HepG2 (cell line): ENCODE measurements around the gene GNB1. TPM values are rescaled to one million over a fixed set of nuclear protein-coding genes. Genes with fewer than 3 reads are reported as not detected.

Experiments
- CBFB ChIP-seq: sonication (generic); formaldehyde crosslinking; IDR thresholded peaks from 2 replicates; pipeline ENCODE4 v1.4.0; 2020; ENCODE audit warnings: missing genetic modification reagents
- HMGXB4 ChIP-seq, 2 experiments: sonication (generic) in 1 of 2; formaldehyde crosslinking in 1 of 2; IDR thresholded peaks; 2 replicates each; pipeline versions ENCODE4 v1.4.0 to v1.6.1; 2018 to 2020; ENCODE audit warnings: missing genetic modification reagents in 2 of 2, borderline replicate concordance in 1 of 2, low read depth in 1 of 2, mild to moderate bottlenecking in 1 of 2, missing biosample characterization in 1 of 2
- HOMEZ ChIP-seq: IDR thresholded peaks from 2 replicates; pipeline ENCODE4 v1.6.1; 2016; ENCODE audit warnings: low read depth
- KLF9 ChIP-seq: IDR thresholded peaks from 2 replicates; pipeline ENCODE4 v1.6.1; 2016; ENCODE audit warnings: low read depth
- LCORL ChIP-seq, 2 experiments: fragments of 450-650 bp in 1 of 2; sonication (generic) in 1 of 2; formaldehyde crosslinking in 1 of 2; IDR thresholded peaks; 2 replicates each; pipeline versions ENCODE4 v1.5.0 to v1.6.1; 2017 to 2020; ENCODE audit warnings: antibody characterized with exemption in 1 of 2, missing genetic modification reagents in 1 of 2
- MTA1 ChIP-seq: sonication (generic); formaldehyde crosslinking; IDR thresholded peaks from 2 replicates; pipeline ENCODE4 v1.4.0; 2020; ENCODE audit warnings: missing genetic modification reagents, mild to moderate bottlenecking, borderline replicate concordance
- MXD1 ChIP-seq: sonication (generic); formaldehyde crosslinking; IDR thresholded peaks from 2 replicates; pipeline ENCODE4 v1.4.0; 2020; ENCODE audit warnings: mild to moderate bottlenecking, missing genetic modification reagents
- NFATC3 ChIP-seq: sonication (generic); formaldehyde crosslinking; IDR thresholded peaks from 2 replicates; pipeline ENCODE4 v1.5.1; 2020; ENCODE audit warnings: mild to moderate bottlenecking, missing genetic modification reagents
- POGZ ChIP-seq: sonication (generic); formaldehyde crosslinking; IDR thresholded peaks from 2 replicates; pipeline ENCODE4 v1.4.0; 2020; ENCODE audit warnings: mild to moderate bottlenecking, missing genetic modification reagents
- SP4 ChIP-seq: sonication (generic); formaldehyde crosslinking; IDR thresholded peaks from 2 replicates; pipeline ENCODE4 v1.8.1; 2023; ENCODE audit warnings: mild to moderate bottlenecking, missing genetic modification reagents
- ZNF710 ChIP-seq: sonication (generic); formaldehyde crosslinking; IDR thresholded peaks from 2 replicates; pipeline ENCODE4 v1.5.0; 2020; ENCODE audit warnings: mild to moderate bottlenecking, missing genetic modification reagents, borderline replicate concordance
- ZNF776 ChIP-seq: sonication (generic); formaldehyde crosslinking; IDR thresholded peaks from 2 replicates; pipeline ENCODE4 v1.4.0; 2020; ENCODE audit warnings: mild to moderate bottlenecking, missing genetic modification reagents
- ZNF879 ChIP-seq: sonication (generic); formaldehyde crosslinking; IDR thresholded peaks from 2 replicates; pipeline ENCODE4 v1.8.1; 2023; ENCODE audit warnings: missing genetic modification reagents
- polyA plus RNA-seq, 8 experiments: library from polyadenylated mRNA; depleted of rRNA in 3 of 8; stranded (reverse) in 7 of 8; unstranded in 1 of 8; fragments of >200 nt; fragmentation: Illumina TruSeq in 4 of 8; extraction: Trizol in 4 of 8; gene quantifications; 2 replicates each; pipeline versions ENCODE4 v1.2.1 to v1.2.3, GENCODE V29; 2011 to 2016; ENCODE audit warnings: low read depth in 4 of 8, missing spikeins in 1 of 8, mixed read lengths in 1 of 8; ENCODE audit not compliant: insufficient read depth in 1 of 8
- total RNA-seq, 5 experiments: library from RNA; depleted of rRNA; stranded (reverse); fragments of >200 nt; fragmentation: Illumina TruSeq; extraction: Trizol; gene quantifications; 2 replicates each; pipeline ENCODE4 v1.2.3, GENCODE V29; 2016; ENCODE audit warnings: low read depth in 1 of 5
- TF ChIP-seq, protein P1 (sequence below): sonication (generic); formaldehyde crosslinking; IDR thresholded peaks from 2 replicates; pipeline ENCODE4 v1.4.0; 2020; ENCODE audit warnings: mild to moderate bottlenecking, missing genetic modification reagents

GNB1 gene
- total and polyA plus RNA-seq, 2 of the 13 experiments (the other 11 are each of a cell fraction or from before 2014, with no cell fraction given): 66.2 to 327 TPM

GRCh38 chr1:1778663-1779319 is 112.1 kb downstream of the GNB1 start (continued):
- TF ChIP-seq, protein P1, sequence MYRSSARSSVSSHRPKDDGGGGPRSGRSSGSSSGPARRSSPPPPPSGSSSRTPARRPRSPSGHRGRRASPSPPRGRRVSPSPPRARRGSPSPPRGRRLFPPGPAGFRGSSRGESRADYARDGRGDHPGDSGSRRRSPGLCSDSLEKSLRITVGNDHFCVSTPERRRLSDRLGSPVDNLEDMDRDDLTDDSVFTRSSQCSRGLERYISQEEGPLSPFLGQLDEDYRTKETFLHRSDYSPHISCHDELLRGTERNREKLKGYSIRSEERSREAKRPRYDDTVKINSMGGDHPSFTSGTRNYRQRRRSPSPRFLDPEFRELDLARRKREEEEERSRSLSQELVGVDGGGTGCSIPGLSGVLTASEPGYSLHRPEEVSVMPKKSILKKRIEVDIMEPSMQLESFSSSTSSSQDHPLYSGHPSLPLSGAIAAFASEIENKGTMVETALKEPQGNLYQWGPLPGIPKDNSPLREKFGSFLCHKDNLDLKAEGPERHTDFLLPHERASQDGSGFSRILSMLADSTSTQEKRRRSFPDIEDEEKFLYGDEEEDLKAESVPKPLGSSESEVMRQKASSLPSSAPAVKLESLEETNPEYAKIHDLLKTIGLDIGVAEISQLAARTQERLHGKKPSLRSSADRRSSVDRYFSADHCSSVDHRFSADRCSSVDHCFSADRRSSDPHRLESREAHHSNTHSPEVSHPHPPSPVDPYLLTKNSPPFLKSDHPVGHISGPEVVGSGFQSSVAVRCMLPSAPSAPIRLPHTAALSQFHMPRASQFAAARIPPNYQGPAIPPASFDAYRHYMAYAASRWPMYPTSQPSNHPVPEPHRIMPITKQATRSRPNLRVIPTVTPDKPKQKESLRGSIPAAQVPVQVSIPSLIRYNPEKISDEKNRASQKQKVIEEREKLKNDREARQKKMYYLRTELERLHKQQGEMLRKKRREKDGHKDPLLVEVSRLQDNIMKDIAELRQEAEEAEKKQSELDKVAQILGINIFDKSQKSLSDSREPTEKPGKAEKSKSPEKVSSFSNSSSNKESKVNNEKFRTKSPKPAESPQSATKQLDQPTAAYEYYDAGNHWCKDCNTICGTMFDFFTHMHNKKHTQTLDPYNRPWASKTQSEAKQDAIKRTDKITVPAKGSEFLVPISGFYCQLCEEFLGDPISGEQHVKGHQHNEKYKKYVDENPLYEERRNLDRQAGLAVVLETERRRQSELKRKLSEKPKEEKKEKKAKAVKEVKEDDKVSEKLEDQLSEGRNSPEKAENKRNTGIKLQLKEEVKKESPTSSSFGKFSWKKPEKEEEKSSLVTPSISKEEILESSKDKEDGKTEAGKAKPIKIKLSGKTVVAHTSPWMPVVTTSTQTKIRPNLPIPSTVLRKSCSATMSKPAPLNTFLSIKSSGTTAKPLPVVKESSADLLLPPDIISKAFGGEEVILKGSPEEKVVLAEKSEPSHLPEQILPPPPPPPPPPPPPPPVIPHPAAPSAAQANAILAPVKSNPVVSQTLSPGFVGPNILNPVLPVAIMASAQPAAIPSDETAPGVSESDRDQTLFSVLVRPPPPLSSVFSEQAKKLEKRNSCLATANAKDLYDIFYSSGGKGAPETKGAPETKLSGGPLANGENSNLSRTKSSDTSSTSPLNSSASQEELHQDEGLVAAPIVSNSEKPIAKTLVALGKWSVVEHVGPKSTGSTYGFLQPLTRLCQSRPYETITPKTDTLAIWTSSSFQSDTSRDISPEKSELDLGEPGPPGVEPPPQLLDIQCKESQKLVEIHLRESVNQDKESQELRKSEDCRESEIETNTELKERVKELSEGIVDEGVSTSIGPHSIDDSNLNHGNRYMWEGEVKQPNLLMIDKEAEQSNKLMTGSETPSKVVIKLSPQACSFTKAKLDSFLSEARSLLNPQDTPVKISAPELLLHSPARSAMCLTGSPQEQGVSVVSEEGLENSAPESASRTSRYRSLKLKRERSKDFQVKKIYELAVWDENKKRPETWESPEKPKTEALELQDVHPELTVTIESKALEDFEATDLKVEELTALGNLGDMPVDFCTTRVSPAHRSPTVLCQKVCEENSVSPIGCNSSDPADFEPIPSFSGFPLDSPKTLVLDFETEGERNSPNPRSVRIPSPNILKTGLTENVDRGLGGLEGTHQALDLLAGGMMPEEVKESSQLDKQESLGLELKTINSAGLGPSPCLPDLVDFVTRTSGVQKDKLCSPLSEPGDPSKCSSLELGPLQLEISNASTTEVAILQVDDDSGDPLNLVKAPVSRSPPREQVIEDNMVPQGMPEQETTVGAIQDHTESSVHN (CRISPR knock-in tag): no peak
- TF ChIP-seq HMGXB4 (CRISPR knock-in tag; IDR thresholded peaks at IDR 0.05; ENCODE audit: borderline replicate concordance in 1 of 2, low read depth in 1 of 2) (peak; percentile 80 to 85), ZNF879 (0 out of 2 replicates have a peak, but pooled peaks have one; percentile 10), KLF9 (CRISPR knock-in tag) (peak; percentile 84; the same call in 1 of the 2 replicates), MXD1 (CRISPR knock-in tag) (peak; percentile 84; the same call in 1 of the 2 replicates), MTA1 (CRISPR knock-in tag) (peak; percentile 81; the same call in 1 of the 2 replicates), POGZ (no peak), HOMEZ (CRISPR knock-in tag) (0 out of 2 replicates have a peak, but pooled peaks have one; percentile 38), LCORL (IDR thresholded peaks at IDR 0.05) (no peak), LCORL (CRISPR knock-in tag; IDR thresholded peaks at IDR 0.05) (peak; percentile 98), SP4 (CRISPR knock-in tag) (peak; percentile 61), ZNF776 (CRISPR knock-in tag) (no peak; the same call in 1 of the 2 replicates), NFATC3 (no peak), CBFB (CRISPR knock-in tag) (no peak; the same call in 1 of the 2 replicates), ZNF710 (CRISPR knock-in tag) (no peak)
